Activated CD8-positive, alpha-beta memory T cell treated with anti-CD3 and anti-CD28 coated beads, Interleukin-2, amount 50 U/mL, for 4 hours (primary cell): Measurements from ENCODE around the gene C4orf17.
"Not testable (repeated sequence)": the region's sequence is repeated elsewhere in the genome, so short reads cannot be mapped to it uniquely, and the experiment has no call there.

Experiments used
- DNase-seq: peaks from one replicate; pipeline ENCODE4 v3.0.0-alpha.2; 2020

The C4orf17 gene

GRCh38 chr4:99510721-99511120 lies at the start of gene C4orf17:
C4orf17 (plus strand) TSS chr4:99511021; CDS start chr4:99513082, 2,061 bp downstream.
- no peak for DNase-seq

DNA sequence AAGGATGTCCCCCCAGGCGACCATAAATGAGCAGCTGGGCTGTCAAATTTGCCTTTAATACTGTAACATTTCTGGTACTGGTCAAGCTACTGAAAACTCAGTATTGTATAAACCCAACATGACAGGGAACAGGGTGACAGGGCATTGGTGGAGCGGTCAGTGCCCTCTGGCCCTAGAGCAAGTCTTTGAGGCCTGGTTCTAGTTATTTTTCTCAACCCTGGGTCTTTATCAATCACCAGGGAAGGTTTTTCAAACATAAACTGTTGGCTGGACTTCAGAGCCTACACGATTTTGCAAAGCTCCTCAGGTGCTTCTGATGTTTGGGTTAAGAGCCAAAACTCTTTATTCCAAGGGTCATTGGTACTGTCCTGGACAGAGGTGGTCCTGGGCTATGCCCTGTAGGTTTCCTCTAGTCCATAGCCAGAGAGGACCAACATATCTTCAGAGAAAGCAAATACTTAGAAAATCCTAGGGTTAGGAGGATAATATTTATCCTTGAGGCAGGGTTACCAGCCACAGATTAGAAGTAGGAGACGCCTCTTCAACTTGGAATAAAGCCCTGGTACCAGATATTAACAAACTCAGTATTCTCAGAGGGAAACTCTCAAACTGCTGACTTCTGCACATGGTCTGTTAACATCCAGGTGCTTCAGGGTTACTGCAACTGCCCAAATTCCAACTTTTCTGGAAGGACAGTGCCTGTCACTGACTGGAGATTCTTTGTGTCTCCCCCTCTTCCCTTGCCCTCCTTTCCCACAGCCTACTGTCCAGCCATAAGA lies 49.0 kb upstream of the C4orf17 start:
- DNase-seq = no peak

GRCh38 chr4:99462875-99463464 lies 47.9 kb upstream of the C4orf17 start:
- peak; percentile 39 for DNase-seq

DNA sequence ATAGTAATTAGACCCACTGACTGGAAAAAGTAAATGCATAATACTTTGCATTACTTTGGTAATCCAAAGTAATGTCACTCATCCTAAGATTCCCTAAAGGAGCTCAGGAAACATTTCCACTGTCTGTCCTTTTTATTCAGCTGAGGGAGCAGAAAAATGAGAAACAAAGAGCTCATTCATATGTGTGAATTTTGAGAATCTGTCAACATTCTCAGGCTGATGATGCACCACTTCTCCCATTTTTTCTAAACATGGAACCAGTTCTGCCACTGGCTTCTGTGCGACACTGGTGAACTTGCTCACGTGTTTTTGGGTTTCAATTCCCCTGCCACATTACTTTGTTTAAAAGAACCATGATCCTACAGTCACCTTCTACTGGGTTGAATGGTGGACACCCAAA lies 47.3 kb upstream of the C4orf17 start:
- no peak for DNase-seq

- DNase-seq = no peak
Observed at GRCh38 chr4:99467887-99468286, 42.9 kb upstream of the C4orf17 start.

GRCh38 chr4:99468889-99469288 lies 41.9 kb upstream of the C4orf17 start:
- no peak for DNase-seq

DNA sequence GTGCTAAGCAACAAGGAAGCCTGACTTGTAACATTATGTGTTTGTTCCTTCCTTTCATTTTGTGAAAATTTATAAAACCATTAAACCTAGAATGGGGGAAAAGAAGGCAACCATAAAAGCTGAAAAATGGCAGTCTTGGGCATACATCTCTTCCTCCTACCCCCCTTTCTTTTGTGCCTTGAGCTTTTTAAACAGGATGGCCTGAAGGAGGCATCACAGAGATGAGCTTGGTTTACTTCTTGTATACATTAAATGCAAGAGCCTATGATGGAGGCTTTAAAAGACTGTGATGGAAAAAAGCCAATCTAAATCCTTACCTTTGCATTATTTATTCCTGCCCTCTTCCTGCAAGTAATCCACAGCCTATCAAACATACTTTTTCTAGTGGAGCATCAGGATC lies 39.5 kb upstream of the C4orf17 start:
- no peak for DNase-seq

DNA sequence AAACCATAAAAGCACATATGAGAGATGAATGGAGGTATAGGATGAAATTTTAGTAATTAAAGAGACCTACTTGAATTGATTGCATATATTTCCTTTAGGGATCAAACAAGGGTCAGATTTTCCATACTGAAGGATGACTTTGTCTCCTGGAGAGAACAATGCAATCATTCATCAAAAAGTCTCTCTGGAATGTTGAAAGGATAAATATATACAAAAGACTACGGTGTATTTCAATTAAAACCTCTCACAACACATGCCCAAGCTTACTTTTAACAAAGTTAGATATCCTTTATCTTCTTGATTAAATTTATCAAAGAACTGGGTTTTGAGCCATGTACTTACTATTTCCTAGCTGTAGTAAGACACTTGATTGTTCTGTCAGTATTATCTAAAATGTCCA lies 38.9 kb upstream of the C4orf17 start:
- no peak for DNase-seq

DNA sequence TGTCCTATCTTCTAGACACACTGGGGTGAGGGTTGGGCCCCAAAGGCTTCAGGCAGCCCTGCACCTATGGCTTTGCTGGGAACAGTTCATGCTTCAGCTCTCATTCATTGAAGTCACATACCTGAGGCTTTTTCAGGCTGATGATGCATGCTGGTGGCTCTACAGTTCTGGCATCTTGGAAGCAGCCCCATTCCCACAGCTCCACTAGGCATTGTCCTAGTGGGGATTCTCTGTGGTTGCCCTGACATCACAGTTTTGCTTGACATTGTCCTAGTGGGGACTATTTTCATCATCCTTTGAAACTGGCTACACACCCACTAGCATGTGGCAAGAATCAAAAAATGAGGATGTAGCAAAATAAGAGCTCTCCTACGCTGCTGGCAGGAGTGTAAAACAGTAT lies 37.7 kb upstream of the C4orf17 start:
- no peak for DNase-seq

- no peak for DNase-seq
Observed at GRCh38 chr4:99483636-99484035, 27.2 kb upstream of the C4orf17 start.

DNA sequence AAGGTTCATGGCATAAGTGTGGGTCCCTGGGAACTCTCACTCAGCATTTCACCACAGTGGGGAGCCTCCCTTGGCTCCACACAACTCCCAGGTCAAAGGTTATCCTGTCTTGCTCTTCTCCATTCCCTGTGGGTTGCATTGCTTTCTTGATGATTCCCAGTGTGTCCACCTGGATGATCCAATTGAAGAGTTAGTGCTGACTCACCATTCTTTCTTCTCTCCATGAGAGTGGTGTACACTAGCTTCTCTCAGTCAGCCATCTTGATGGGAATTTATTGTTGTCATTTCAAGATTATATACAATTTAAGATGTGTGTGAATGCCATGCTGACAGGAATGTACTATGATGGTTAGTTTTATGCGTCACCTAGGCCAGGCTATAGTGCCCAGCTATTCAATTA lies 25.6 kb upstream of the C4orf17 start:
- no peak for DNase-seq

DNA sequence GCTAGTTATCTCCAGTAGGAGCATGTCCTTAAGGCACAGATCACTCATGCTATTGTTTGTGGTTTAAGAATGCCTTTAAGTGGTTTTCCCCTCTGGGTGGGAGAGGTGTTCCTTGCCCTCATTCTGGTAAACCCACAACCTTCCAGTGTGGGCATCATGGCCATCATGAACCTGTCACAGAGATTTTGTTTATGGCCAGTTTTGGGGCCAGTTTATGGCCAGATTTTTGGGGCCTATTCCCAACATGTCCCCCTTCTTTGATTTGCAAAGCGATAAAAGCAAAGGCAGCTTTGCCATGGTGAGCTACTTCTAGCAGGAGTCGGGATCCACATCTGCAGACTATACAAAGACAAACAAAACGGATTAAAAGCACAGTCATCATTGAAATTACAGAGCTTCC lies 24.2 kb upstream of the C4orf17 start:
- not testable (repeated sequence) for DNase-seq

DNA sequence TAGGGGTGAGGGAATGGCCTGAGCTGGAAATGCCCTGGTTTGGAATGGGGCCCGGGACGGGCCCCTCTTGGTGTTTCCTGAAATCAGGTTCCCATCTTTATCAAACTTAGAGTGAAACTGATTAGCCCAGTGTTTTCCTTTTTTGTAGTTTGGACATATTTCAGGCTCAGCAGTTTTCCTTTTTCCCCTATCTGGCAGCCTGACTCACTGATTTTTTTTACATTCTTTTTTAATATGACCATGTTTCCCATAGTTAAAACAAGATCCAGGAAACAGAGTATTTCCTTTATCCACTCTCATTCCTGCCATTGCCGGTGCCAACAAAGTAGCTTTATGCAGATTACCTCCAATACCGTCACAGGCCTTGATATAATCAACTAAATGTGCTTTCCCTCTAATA lies 20.5 kb upstream of the C4orf17 start:
- no peak for DNase-seq

DNA sequence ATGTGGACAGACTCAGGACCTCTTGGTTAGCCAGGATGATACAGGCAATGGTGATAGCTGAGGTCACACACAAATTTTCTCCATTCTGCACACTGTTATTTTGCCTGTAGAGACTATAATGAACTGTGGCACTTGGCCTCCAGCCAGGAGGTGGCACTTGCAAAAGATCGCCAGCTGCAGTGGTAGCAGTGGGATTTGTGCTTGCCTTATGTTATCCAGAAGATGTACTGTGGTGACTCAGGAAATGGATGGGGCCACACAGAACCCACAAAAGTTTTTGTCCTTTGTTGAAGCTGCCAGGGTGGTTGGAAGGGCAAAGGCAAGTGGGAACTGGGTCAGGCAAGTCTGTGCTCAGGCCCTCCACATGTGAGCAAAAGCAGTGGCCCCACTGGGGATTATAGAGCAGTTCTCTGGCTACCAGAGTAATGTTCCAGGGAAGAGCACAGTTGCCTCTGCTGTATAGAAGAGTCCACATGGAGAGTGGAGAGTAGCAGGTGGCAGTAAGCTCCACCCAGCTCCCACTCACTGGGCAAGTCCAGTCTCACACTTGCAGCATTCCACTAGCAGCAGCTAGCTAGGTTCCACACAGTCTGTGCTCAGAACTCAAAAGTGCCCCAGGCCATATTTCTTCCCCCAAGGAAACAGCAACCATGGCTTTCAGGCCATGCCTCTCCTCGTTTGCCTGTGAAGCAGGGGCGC lies 5.9 kb upstream of the C4orf17 start:
- DNase-seq = no peak

DNA sequence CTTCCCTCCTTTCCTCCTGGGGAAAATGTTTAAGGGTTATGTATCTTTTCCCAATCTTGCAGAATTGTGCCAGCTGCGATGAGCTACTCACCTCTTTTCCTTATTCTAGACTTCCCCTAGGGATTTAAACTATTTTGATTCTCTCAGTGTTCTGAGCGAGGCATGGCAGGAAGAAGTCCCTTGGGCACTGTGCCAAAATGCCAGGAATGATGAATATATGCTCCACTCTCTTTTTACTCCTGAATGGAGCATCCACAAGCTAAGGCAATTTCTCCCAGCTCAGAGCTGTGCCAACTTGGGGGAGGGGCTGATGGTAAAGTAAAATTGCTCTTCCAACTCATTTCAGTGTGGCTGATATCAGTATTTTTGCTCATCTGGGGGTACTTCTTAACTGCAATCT lies 4.0 kb upstream of the C4orf17 start:
- DNase-seq = no peak

DNA sequence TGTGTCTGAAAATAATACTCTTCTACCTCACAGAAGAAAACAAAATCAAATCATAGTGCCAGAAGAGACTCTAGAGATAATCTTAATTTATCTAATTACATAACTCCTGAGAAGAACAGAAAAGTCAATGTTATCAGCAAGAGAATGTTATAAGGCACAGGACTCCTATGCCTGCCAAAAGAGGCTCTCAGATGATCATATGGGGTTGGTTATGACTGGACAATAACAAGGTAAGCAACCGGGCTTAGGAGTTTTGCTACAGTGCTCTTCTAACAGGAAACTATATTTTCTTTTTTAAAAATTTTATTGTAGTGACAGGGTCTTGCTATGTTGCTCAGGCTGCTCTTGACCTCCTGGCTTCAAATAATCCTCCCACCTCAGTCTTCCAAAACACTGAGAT lies 3.5 kb upstream of the C4orf17 start:
- DNase-seq = no peak

DNA sequence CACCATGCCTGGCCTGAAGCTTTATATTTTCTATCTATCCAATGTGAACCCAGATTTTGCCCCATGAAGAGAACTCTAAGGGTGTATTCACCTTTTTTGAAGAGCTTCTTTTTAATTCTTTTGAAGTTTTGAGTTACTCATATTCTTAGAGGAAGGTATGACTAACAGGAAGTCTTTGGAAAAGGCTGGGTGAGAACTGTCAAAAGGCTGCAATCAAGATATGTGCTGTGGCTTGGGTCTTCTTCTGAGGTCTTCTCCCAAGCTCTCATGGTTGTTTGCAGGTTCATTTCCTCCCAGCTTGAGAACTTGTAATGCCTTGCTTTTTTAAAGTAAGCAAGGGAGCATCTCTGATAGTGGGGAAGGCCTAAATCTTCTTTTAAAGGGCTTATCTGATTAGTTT lies 3.1 kb upstream of the C4orf17 start:
- DNase-seq = no peak

- DNase-seq = no peak
Observed at GRCh38 chr4:99518601-99519295, 7.9 kb downstream of the C4orf17 start.

DNA sequence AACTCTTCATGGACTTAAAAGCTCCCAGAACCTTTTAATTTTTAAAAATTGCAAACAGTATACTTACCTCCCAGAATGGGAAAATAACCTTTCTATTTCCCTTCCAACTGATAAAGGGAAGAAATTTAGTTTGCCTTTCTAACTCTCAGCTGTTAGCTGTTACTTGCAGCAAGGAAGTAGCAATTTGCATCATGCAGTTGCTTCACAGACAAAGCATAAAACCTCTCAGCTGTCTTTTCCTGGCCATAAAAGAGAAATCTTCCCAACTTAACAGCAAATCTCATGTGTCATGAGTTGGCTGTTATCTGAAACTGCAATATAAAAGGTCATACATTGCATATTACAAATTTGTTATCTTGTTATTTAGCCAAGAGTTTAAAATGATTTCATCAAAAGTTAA lies 18.4 kb downstream of the C4orf17 start:
- no peak for DNase-seq

DNA sequence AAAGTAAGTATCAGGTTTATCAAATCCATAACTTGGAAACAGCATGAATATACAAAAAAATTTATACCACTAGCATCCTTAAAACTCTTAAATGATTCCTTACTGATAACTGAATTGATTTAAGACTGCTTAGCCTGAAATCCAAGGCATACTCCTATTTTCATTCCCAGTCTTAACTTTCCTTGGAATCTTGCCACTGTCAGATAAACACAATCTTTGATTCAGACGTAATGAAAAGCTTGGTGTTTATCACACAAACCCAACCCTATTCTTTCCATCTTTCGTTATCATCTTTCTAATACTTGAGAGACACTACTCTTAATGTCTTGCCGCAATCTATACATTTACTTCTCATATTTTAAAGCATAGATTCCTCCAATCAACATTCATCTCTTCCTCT lies 19.1 kb downstream of the C4orf17 start:
- no peak for DNase-seq

DNA sequence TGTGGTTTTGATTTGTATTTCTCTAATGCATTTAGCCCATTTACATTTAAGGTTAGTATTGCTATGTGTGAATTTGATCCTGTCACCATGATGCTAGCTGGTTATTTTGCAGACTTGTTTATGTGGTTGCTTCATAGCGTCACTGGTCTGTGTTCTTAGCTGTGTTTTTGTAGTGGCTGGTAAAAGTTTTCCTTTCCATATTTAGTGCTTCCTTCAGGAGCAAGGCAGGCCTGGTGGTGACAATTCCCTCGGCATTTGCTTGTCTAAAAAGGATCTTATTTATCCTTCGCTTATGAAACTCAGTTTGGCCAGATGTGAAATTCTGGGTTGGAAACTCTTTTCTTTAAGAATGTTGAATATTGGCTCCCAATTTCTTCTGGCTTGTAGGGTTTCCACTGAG lies 23.9 kb downstream of the C4orf17 start:
- DNase-seq = not testable (repeated sequence)

DNA sequence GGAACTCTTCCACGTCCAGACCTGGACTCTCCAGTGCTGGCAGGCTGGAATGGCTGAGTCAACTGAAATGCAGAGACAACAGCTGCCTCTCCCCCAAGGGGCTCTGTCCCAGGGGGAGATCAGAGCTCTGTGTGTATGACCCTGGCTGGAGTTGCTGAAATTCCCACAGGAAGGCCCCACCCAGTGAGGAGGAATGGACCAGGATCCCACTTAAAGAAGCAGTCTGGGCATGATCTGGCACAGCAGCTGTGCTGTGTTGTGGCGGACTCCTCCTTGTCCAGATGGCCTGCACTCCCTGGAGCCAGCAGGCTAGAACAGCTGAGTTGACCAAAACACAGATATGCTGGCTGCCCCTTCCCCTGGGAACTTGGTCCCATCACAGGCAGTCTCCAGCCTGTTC lies 25.4 kb downstream of the C4orf17 start:
- no peak for DNase-seq

GRCh38 chr4:99536848-99537247 lies 26.0 kb downstream of the C4orf17 start:
- DNase-seq = no peak

GRCh38 chr4:99537674-99538073 lies 26.9 kb downstream of the C4orf17 start:
- no peak for DNase-seq
